Adrenal gland (tissue), 5 donors: ENCODE results near the gene DCUN1D2.
"Not testable (repeated sequence)": the region's sequence is repeated elsewhere in the genome, so short reads cannot be mapped to it uniquely, and the experiment has no call there.

ENCODE experiments used
- CTCF ChIP-seq, 6 experiments: fragments of 450-650 bp in 4 of 6; fragments of 200-600 bp in 2 of 6; sonication (generic) in 1 of 6; IDR thresholded peaks; 1 replicate in 5 of 6; 2 replicates in 1 of 6; pipeline versions ENCODE4 v1.5.1 to v1.8.0; 2016 to 2021; ENCODE audit warnings: antibody characterized with exemption in 6 of 6, mild to moderate bottlenecking in 2 of 6, moderate library complexity in 1 of 6
- POLR2A ChIP-seq, 2 donors: fragments of 450-650 bp; IDR thresholded peaks; one replicate each; pipeline ENCODE4 v1.6.1; 2017; ENCODE audit warnings: antibody characterized with exemption in 2 of 2, mild to moderate bottlenecking in 2 of 2, moderate library complexity in 1 of 2
- donor health status: DM: no; HTN: no; CAD: no.

- TF ChIP-seq POLR2A, CTCF (IDR thresholded peaks at IDR 0.05): not testable (repeated sequence)
Measured at GRCh38 chr13:113522438-113522837, 31.9 kb upstream of the DCUN1D2 start.
